Measurements from ENCODE around the gene FKBP2.

GRCh38 chr11:64245797-64246620, 5.1 kb downstream of the FKBP2 start:
- no peak for TF ChIP-seq CTCF (IDR thresholded peaks at IDR 0.05; ENCODE audit: low read depth, low read length, missing input control)
- no peak for TF ChIP-seq TAF1 (conservative IDR thresholded peaks at IDR 0.05)
- TF ChIP-seq RXRA (IDR thresholded peaks at IDR 0.05) = no peak
- TF ChIP-seq MAX (IDR thresholded peaks at IDR 0.05) = no peak
- TF ChIP-seq EGR1 (IDR thresholded peaks at IDR 0.05; ENCODE audit: low read depth in 2 of 2) = no peak
- no peak for TF ChIP-seq ATF3 (IDR thresholded peaks at IDR 0.05)
- TF ChIP-seq ZBTB33 (IDR thresholded peaks at IDR 0.05) = no peak
- no peak for TF ChIP-seq JUND (IDR thresholded peaks at IDR 0.05)
- TF ChIP-seq RAD21 (IDR thresholded peaks at IDR 0.05) = no peak
- no peak for TF ChIP-seq REST (IDR thresholded peaks at IDR 0.05)
- no peak for TF ChIP-seq SP1 (IDR thresholded peaks at IDR 0.05)
- TF ChIP-seq YY1 (IDR thresholded peaks at IDR 0.05) = no peak

Data from liver (tissue), 3 donors.